Measurements from ENCODE around the gene TACSTD2. TPM values are rescaled to one million over a fixed set of nuclear protein-coding genes. Genes with fewer than 3 reads are reported as not detected.

The TACSTD2 gene
- total RNA-seq, 1 experiment from 2014 or later: 12.2 TPM

- intact Hi-C loops (cut with micrococcal nuclease): no loop called here
- Histone ChIP-seq H3K9me2 (ENCODE audit: insufficient read depth) (no peaks in the 10 kb centered on the region), H2AFZ (ENCODE audit: low read depth, low read length, poor library complexity, severe bottlenecking) (no peak overlapping the region), H3K27ac (ENCODE audit: low read depth, low read length) (no peak overlapping the region), H3K4me3 (replicated peaks in 1 of 2; ENCODE audit: low read depth in 1 of 2, low read length in 2 of 2) (no peak overlapping the region), H3K36me3 (ENCODE audit: control insufficient read depth in 1 of 2, insufficient read depth in 2 of 2, low read length in 2 of 2) (no peaks in the 10 kb centered on the region), H3K4me2 (ENCODE audit: low read length) (no peak overlapping the region), H3K27me3 (ENCODE audit: insufficient read depth, low read length) (no peaks in the 10 kb centered on the region), H3K4me1 (ENCODE audit: control insufficient read depth in 1 of 2, insufficient read depth in 2 of 2, low read length in 2 of 2) (peaks cover 2 to 29% of the 10 kb centered on the region in 2 experiments; a peak in 2 of 4 replicates), H3K9me3 (ENCODE audit: control insufficient read depth in 1 of 2, insufficient read depth in 1 of 2, low read depth in 1 of 2, low read length in 2 of 2) (no peaks in the 10 kb centered on the region), H3K79me2 (ENCODE audit: insufficient read depth, low read length) (no peaks in the 10 kb centered on the region), H3K9ac (ENCODE audit: low read length) (no peak overlapping the region), H4K20me1 (ENCODE audit: insufficient read depth) (no peaks in the 10 kb centered on the region)
- DNase-seq (ENCODE audit: low read depth, low spot score): no peak
- ChIA-PET POLR2A (no interaction called here), RAD21 (ENCODE audit: low non-redundant PET in 1 of 2, low total read pairs in 2 of 2, uncharacterized antibody in 2 of 2, unreplicated experiment in 2 of 2) (no interaction called here), CTCF (no interaction called here)
- no peak for ATAC-seq
- TF ChIP-seq ELF1 (IDR thresholded peaks at IDR 0.05; ENCODE audit: borderline replicate concordance, low read depth) (no peak), ZBTB33 (IDR thresholded peaks at IDR 0.05; ENCODE audit: extremely low read depth, insufficient replicate concordance, low read length) (no peak), RAD21 (IDR thresholded peaks at IDR 0.05; ENCODE audit: low read depth) (no peak), EZH2phosphoT487 (IDR thresholded peaks at IDR 0.05; ENCODE audit: borderline replicate concordance) (no peak), CBX3 (IDR thresholded peaks at IDR 0.05; ENCODE audit: low read depth) (no peak), ZFX (IDR thresholded peaks at IDR 0.05) (no peak), YY1 (IDR thresholded peaks at IDR 0.05; ENCODE audit: extremely low read depth, insufficient replicate concordance, low read depth, low read length) (no peak), POLR2AphosphoS5 (IDR thresholded peaks at IDR 0.05; ENCODE audit: low read depth, low read length) (no peak), EZH2 (IDR thresholded peaks at IDR 0.05) (no peak), SIN3A (IDR thresholded peaks at IDR 0.05; ENCODE audit: low read depth) (no peak)
- TF ChIP-seq, protein P1, sequence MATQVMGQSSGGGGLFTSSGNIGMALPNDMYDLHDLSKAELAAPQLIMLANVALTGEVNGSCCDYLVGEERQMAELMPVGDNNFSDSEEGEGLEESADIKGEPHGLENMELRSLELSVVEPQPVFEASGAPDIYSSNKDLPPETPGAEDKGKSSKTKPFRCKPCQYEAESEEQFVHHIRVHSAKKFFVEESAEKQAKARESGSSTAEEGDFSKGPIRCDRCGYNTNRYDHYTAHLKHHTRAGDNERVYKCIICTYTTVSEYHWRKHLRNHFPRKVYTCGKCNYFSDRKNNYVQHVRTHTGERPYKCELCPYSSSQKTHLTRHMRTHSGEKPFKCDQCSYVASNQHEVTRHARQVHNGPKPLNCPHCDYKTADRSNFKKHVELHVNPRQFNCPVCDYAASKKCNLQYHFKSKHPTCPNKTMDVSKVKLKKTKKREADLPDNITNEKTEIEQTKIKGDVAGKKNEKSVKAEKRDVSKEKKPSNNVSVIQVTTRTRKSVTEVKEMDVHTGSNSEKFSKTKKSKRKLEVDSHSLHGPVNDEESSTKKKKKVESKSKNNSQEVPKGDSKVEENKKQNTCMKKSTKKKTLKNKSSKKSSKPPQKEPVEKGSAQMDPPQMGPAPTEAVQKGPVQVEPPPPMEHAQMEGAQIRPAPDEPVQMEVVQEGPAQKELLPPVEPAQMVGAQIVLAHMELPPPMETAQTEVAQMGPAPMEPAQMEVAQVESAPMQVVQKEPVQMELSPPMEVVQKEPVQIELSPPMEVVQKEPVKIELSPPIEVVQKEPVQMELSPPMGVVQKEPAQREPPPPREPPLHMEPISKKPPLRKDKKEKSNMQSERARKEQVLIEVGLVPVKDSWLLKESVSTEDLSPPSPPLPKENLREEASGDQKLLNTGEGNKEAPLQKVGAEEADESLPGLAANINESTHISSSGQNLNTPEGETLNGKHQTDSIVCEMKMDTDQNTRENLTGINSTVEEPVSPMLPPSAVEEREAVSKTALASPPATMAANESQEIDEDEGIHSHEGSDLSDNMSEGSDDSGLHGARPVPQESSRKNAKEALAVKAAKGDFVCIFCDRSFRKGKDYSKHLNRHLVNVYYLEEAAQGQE (IDR thresholded peaks at IDR 0.05; ENCODE audit: low read depth): no peak
- no TSS peak for BruUV-seq (replicated peaks)
Observed at GRCh38 chr1:58619286-58620054, 42.4 kb upstream of the TACSTD2 start.
